Measurements from ENCODE around the gene SYP.

DNA sequence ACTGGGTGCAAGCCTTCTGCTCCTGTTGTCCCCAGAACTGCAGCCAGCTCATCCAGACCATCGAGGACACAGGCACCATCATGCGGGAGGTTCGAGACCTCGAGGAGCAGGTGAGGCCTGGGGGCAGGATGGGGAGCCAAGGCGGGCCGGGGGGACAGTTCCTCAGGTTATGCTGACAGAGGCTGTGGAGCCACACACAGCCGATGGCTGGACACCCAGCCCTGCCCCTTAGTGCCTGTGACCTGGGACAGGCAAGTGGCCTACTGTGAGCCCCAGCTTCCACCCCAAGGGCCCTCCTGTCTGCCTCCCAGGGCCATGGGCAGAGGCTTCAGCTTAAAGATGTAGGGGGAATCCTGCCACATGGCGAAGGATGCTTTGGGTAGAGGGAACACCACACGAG lies 49.6 kb upstream of the SYP start:
- TF ChIP-seq POLR2A (IDR thresholded peaks at IDR 0.05) (no peak), EP300 (IDR thresholded peaks at IDR 0.05) (no peak)
- TF ChIP-seq, protein P1, sequence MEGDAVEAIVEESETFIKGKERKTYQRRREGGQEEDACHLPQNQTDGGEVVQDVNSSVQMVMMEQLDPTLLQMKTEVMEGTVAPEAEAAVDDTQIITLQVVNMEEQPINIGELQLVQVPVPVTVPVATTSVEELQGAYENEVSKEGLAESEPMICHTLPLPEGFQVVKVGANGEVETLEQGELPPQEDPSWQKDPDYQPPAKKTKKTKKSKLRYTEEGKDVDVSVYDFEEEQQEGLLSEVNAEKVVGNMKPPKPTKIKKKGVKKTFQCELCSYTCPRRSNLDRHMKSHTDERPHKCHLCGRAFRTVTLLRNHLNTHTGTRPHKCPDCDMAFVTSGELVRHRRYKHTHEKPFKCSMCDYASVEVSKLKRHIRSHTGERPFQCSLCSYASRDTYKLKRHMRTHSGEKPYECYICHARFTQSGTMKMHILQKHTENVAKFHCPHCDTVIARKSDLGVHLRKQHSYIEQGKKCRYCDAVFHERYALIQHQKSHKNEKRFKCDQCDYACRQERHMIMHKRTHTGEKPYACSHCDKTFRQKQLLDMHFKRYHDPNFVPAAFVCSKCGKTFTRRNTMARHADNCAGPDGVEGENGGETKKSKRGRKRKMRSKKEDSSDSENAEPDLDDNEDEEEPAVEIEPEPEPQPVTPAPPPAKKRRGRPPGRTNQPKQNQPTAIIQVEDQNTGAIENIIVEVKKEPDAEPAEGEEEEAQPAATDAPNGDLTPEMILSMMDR (IDR thresholded peaks at IDR 0.05), result no peak
